GM21723 (cell line): ENCODE data around the gene GULP1.

Experiments
- ATAC-seq: cut with Tn5 transposase; IDR thresholded peaks from one replicate; pipeline ENCODE4 v1.9.1; 2021; ENCODE audit warnings: mild to moderate bottlenecking, moderate library complexity; ENCODE audit not compliant: unreplicated experiment

Gene GULP1

GRCh38 chr2:188414869-188415753 is 123.4 kb downstream of the GULP1 start:
- no peak for ATAC-seq

GRCh38 chr2:188415754-188416083 is 124.0 kb downstream of the GULP1 start:
- no peak for ATAC-seq

GRCh38 chr2:188416367-188416766 is 124.7 kb downstream of the GULP1 start:
- no peak for ATAC-seq

GRCh38 chr2:188422726-188423125 is 131.1 kb downstream of the GULP1 start:
- ATAC-seq, result no peak

GRCh38 chr2:188425266-188425665 is 133.6 kb downstream of the GULP1 start:
- ATAC-seq, result no peak

GRCh38 chr2:188426121-188426520 is 134.4 kb downstream of the GULP1 start:
- no peak for ATAC-seq

- no peak for ATAC-seq
Measured at GRCh38 chr2:188430705-188431104, 139.0 kb downstream of the GULP1 start.

- ATAC-seq, result no peak
Measured at GRCh38 chr2:188434018-188434417, 142.3 kb downstream of the GULP1 start.

GRCh38 chr2:188435115-188435514 is 143.4 kb downstream of the GULP1 start:
- no peak for ATAC-seq

GRCh38 chr2:188437537-188437936 is 145.9 kb downstream of the GULP1 start:
- no peak for ATAC-seq

- no peak for ATAC-seq
Measured at GRCh38 chr2:188439986-188440385, 148.3 kb downstream of the GULP1 start.

GRCh38 chr2:188440849-188441248 is 149.2 kb downstream of the GULP1 start:
- no peak for ATAC-seq

GRCh38 chr2:188441288-188441947 is 149.7 kb downstream of the GULP1 start:
- no peak for ATAC-seq

GRCh38 chr2:188443207-188443606 is 151.5 kb downstream of the GULP1 start:
- ATAC-seq, result no peak

- no peak for ATAC-seq
Measured at GRCh38 chr2:188444106-188444835, 152.6 kb downstream of the GULP1 start.

- no peak for ATAC-seq
Measured at GRCh38 chr2:188449561-188449960, 157.9 kb downstream of the GULP1 start.

- ATAC-seq, result no peak
Measured at GRCh38 chr2:188449971-188450370, 158.3 kb downstream of the GULP1 start.

- ATAC-seq, result no peak
Measured at GRCh38 chr2:188450732-188451483, 159.2 kb downstream of the GULP1 start.

- ATAC-seq, result no peak
Measured at GRCh38 chr2:188452084-188452483, 160.4 kb downstream of the GULP1 start.

- no peak for ATAC-seq
Measured at GRCh38 chr2:188456114-188456909, 164.6 kb downstream of the GULP1 start.
